Astrocyte (in vitro differentiated cells and primary cell): Measurements from ENCODE around the gene ARMH3. TPM values are rescaled to one million over a fixed set of nuclear protein-coding genes. Genes with fewer than 3 reads are reported as not detected.

ENCODE experiments used
- total RNA-seq: library from RNA; stranded (reverse); gene quantifications from 2 replicates; pipeline ENCODE4 v1.2.1, GENCODE V29; 2021

Gene ARMH3
- total RNA-seq, 1 donor from 2014 or later: 22.6 TPM

Other genes with a start within 250 kb of the ARMH3 start
- gene OGA, start 237.7 kb downstream of the ARMH3 start, total RNA-seq: 106 and 119 TPM in 2 replicates
- gene KCNIP2, start 212.4 kb downstream of the ARMH3 start, total RNA-seq: 1.9 and 2.5 TPM in 2 replicates
- 23.0 and 24.4 TPM in 2 replicates for gene HPS6, start 9.2 kb upstream of the ARMH3 start, total RNA-seq
- gene LDB1, start 64.2 kb upstream of the ARMH3 start, total RNA-seq: 126 and 134 TPM in 2 replicates
- 54.1 and 56.9 TPM in 2 replicates for gene PPRC1, start 76.9 kb upstream of the ARMH3 start, total RNA-seq
- 84.1 and 92.9 TPM in 2 replicates for gene NOLC1, start 96.2 kb upstream of the ARMH3 start, total RNA-seq
- gene ELOVL3, start 170.1 kb upstream of the ARMH3 start, total RNA-seq: 0.48 and 0.62 TPM in 2 replicates
- gene PITX3, start 185.3 kb upstream of the ARMH3 start, total RNA-seq: 1.6 and 1.7 TPM in 2 replicates
- gene GBF1, start 189.4 kb upstream of the ARMH3 start, total RNA-seq: 72.8 and 75.2 TPM in 2 replicates